Measurements from ENCODE around the gene ATP8B1.

DNA sequence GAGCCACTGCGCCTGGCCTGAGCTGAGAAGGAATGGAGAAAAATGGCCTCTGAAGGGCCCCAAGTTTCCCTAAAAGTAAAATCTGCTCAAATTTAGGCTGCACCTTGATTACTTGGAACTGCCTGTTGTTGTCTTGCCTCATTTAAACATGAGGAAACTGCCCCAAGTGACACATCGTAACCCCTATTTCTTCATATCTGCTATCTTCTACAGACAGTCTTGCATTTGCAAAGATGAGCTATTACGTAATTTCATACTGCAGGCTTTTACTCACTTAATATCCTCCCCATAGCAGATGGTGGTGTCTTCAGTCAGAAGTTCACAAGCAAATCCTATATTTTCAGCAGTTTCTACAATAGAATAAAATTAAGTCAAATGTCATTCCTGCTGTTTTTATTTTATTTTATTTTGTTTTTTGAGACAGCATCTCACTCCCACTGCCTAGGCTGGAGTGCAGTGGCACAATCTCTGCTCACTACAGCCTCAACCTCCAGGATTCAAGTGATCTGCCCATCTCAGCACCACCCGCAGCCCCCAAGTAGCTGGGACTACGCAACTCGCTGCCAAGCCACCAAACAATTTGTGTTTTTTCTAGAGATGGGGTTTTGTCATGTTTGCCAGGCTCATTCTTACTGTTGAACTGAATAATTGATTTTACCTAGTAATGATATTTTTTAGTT lies 136.2 kb downstream of the ATP8B1 start:
- TF ChIP-seq EGR1 (IDR thresholded peaks at IDR 0.05): no peak
- TF ChIP-seq EP300 (IDR thresholded peaks at IDR 0.05; ENCODE audit: borderline replicate concordance): no peak
- TF ChIP-seq RAD21 (IDR thresholded peaks at IDR 0.05; ENCODE audit: low read depth): no peak
- TF ChIP-seq TCF12 (IDR thresholded peaks at IDR 0.05; ENCODE audit: low read depth): no peak
- TF ChIP-seq REST (IDR thresholded peaks at IDR 0.05; ENCODE audit: low read depth): no peak
- TF ChIP-seq YY1 (IDR thresholded peaks at IDR 0.05; ENCODE audit: low read depth): no peak
- TF ChIP-seq FOXM1 (IDR thresholded peaks at IDR 0.05; ENCODE audit: borderline replicate concordance, low read depth): no peak
- TF ChIP-seq MAX (IDR thresholded peaks at IDR 0.05): no peak

Data from Ishikawa (cell line).